Ishikawa (cell line): ENCODE data around the gene SLC24A3.

ENCODE experiments used
- CREB1 ChIP-seq: IDR thresholded peaks from 2 replicates; pipeline ENCODE4 v1.6.1; 2012; ENCODE audit warnings: low read depth
- EGR1 ChIP-seq: IDR thresholded peaks from 2 replicates; pipeline ENCODE4 v1.6.1; 2012
- FOXM1 ChIP-seq: IDR thresholded peaks from 2 replicates; pipeline ENCODE4 v1.6.1; 2012; ENCODE audit warnings: low read depth, borderline replicate concordance
- MAX ChIP-seq: IDR thresholded peaks from 2 replicates; pipeline ENCODE4 v1.6.1; 2012
- TEAD4 ChIP-seq: IDR thresholded peaks from 2 replicates; pipeline ENCODE4 v1.6.1; 2012
- ZBTB7A ChIP-seq: IDR thresholded peaks from 2 replicates; pipeline ENCODE4 v1.6.1; 2012; ENCODE audit warnings: low read depth
- TF ChIP-seq, protein P1 (sequence below): IDR thresholded peaks from 2 replicates; pipeline ENCODE4 v1.6.1; 2012; ENCODE audit warnings: low read depth, mild to moderate bottlenecking

DNA sequence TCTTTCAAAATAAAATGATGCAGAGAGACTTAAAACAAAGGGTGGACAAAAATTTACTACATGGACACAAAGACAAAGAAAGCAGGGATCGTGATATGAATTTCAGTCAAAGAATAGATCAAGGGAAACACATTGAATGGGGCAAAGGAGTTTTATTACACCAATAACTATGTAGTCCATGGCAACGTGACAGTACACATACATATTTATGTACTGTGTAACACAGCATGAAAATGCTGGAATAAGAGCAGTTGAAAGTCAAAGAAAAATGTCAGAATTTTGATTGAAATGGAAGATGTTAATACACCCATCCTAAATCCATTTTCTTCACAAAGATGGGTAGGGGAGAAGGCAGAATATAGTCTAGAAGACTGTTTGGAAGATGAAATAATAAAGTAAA, 536.2 kb downstream of the SLC24A3 start:
- TF ChIP-seq FOXM1 (no peak), CREB1 (no peak), ZBTB7A (no peak), EGR1 (no peak), MAX (no peak), TEAD4 (no peak)
- TF ChIP-seq, protein P1, sequence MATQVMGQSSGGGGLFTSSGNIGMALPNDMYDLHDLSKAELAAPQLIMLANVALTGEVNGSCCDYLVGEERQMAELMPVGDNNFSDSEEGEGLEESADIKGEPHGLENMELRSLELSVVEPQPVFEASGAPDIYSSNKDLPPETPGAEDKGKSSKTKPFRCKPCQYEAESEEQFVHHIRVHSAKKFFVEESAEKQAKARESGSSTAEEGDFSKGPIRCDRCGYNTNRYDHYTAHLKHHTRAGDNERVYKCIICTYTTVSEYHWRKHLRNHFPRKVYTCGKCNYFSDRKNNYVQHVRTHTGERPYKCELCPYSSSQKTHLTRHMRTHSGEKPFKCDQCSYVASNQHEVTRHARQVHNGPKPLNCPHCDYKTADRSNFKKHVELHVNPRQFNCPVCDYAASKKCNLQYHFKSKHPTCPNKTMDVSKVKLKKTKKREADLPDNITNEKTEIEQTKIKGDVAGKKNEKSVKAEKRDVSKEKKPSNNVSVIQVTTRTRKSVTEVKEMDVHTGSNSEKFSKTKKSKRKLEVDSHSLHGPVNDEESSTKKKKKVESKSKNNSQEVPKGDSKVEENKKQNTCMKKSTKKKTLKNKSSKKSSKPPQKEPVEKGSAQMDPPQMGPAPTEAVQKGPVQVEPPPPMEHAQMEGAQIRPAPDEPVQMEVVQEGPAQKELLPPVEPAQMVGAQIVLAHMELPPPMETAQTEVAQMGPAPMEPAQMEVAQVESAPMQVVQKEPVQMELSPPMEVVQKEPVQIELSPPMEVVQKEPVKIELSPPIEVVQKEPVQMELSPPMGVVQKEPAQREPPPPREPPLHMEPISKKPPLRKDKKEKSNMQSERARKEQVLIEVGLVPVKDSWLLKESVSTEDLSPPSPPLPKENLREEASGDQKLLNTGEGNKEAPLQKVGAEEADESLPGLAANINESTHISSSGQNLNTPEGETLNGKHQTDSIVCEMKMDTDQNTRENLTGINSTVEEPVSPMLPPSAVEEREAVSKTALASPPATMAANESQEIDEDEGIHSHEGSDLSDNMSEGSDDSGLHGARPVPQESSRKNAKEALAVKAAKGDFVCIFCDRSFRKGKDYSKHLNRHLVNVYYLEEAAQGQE: no peak
